Activated CD8-positive, alpha-beta T cell treated with anti-CD3 and anti-CD28 coated beads for 36 hours (primary cell): Measurements from ENCODE around the gene SRP14. TPM values are rescaled to one million over a fixed set of nuclear protein-coding genes. Genes with fewer than 3 reads are reported as not detected.
A peak's percentile ranks its signal among the peaks of the same experiment; 100 is the strongest.

Experiments used
- ATAC-seq: fragments of 200-7000 bp; cut with Tn5 transposase; one replicate; pipeline ENCODE4 v1.10.0; 2021; ENCODE audit warnings: mild to moderate bottlenecking, moderate library complexity
- CTCF ChIA-PET: fragments of 350-600 bp; sonication (Branson Sonifier 250); formaldehyde crosslinking; loops from one replicate; lab custom pipeline; 2021; ENCODE audit warnings: antibody characterized with exemption; lab: Charles Lee
- POLR2A ChIA-PET: fragments of 350-600 bp; sonication (Branson Sonifier 250); formaldehyde crosslinking; loops from one replicate; lab custom pipeline; 2021; ENCODE audit warnings: antibody characterized with exemption; lab: Charles Lee
- DNase-seq: peaks from one replicate; pipeline ENCODE4 v3.0.0-alpha.2; 2020
- H3K27ac Mint-ChIP-seq: one replicate; pipeline ENCODE4 v1.8.0; 2021; ENCODE audit warnings: mild to moderate bottlenecking, mixed read lengths
- H3K27me3 Mint-ChIP-seq: one replicate; pipeline ENCODE4 v1.8.0; 2021; ENCODE audit warnings: mixed read lengths
- H3K36me3 Mint-ChIP-seq: one replicate; pipeline ENCODE4 v1.8.0; 2021; ENCODE audit warnings: low read depth, mixed read lengths
- H3K4me1 Mint-ChIP-seq: one replicate; pipeline ENCODE4 v1.8.0; 2021; ENCODE audit warnings: low read depth, mixed read lengths
- H3K4me3 Mint-ChIP-seq: one replicate; pipeline ENCODE4 v1.8.0; 2021; ENCODE audit warnings: mild to moderate bottlenecking, moderate library complexity, mixed read lengths
- H3K9me3 Mint-ChIP-seq: one replicate; pipeline ENCODE4 v1.8.0; 2021; ENCODE audit warnings: mixed read lengths
- CTCF ChIP-seq: fragments of 200-600 bp; IDR thresholded peaks from one replicate; pipeline ENCODE4 v1.8.0; 2022; ENCODE audit warnings: antibody characterized with exemption, mild to moderate bottlenecking
- intact Hi-C: fragments of 100-400 bp; cut with micrococcal nuclease; formaldehyde crosslinking; loops from one replicate; pipeline ENCODE4 v1.10.0; 2022
- total RNA-seq, 2 experiments: library from RNA; stranded (reverse); gene quantifications; one replicate each; pipeline ENCODE4 v1.2.3, GENCODE V29; 2021

SRP14 gene
- total RNA-seq, 2 experiments from 2014 or later = 147 to 152 TPM

- Mint-ChIP-seq H3K27ac (peak overlapping the region; percentile 85), H3K9me3 (no peaks in the 10 kb centered on the region), H3K27me3 (no peaks in the 10 kb centered on the region), H3K4me1 (peaks cover 78% of the 10 kb centered on the region), H3K4me3 (peak overlapping the region; percentile 9), H3K36me3 (peaks cover 13% of the 10 kb centered on the region)
- ChIA-PET POLR2A (interaction anchor here (0.7 to 1.4 kb wide), 4 partner anchors 58 to 117 kb away, joined by 3 read pairs; no protein-coding TSS in a partner anchor), CTCF (interaction anchor here (0.5 to 8.1 kb wide), 5 partner anchors 58 to 281 kb away, joined by 3 to 198 read pairs (median 4); no protein-coding TSS in a partner anchor)
- ATAC-seq (no peak), DNase-seq (no peak)
- intact Hi-C loops = loop anchor here (2.0 kb wide), 1 partner anchor 63 kb away; no protein-coding TSS in a partner anchor
- TF ChIP-seq CTCF = no peak
Observed at GRCh38 chr15:40043927-40044716, 5.1 kb upstream of the SRP14 start.

- H3K27ac Mint-ChIP-seq = peak overlapping the region; percentile 45
- POLR2A ChIA-PET = interaction anchor here (0.7 kb wide), 1 partner anchor 56 kb away, joined by 3 read pairs; no protein-coding TSS in a partner anchor
Observed at GRCh38 chr15:40042791-40043320, 3.9 kb upstream of the SRP14 start.

GRCh38 chr15:40040770-40041169 is 1.8 kb upstream of the SRP14 start:
- H3K27me3 Mint-ChIP-seq = no peaks in the 10 kb centered on the region
- no peaks in the 10 kb centered on the region for H3K9me3 Mint-ChIP-seq
- intact Hi-C loops = no loop called here
- DNase-seq (no peak), ATAC-seq (no peak)
- peaks cover 30% of the 10 kb centered on the region for H3K36me3 Mint-ChIP-seq
- peak overlapping the region; percentile 99 for H3K4me3 Mint-ChIP-seq
- no peak for TF ChIP-seq CTCF
- no peak overlapping the region for H3K27ac Mint-ChIP-seq
- ChIA-PET CTCF (interaction anchor here (0.8 to 8.2 kb wide), 8 partner anchors 22 to 355 kb away, joined by 3 to 68 read pairs (median 4); no protein-coding TSS in a partner anchor), POLR2A (interaction anchor here (1.0 to 1.7 kb wide), 4 partner anchors 7 to 231 kb away, joined by 3 to 9 read pairs (median 4); no protein-coding TSS in a partner anchor)
- H3K4me1 Mint-ChIP-seq = peaks cover 65% of the 10 kb centered on the region

More at GRCh38 chr15:40042791-40043320, 3.9 kb upstream of the SRP14 start:
- H3K4me3 Mint-ChIP-seq = no peak overlapping the region
- peaks cover 18% of the 10 kb centered on the region for H3K36me3 Mint-ChIP-seq
- CTCF ChIA-PET = interaction anchor here (1.2 to 8.1 kb wide), 3 partner anchors 59 to 231 kb away, joined by 3 to 198 read pairs (median 18); no protein-coding TSS in a partner anchor
- intact Hi-C loops = no loop called here
- no peak for DNase-seq
- ATAC-seq = no peak
- peaks cover 70% of the 10 kb centered on the region for H3K4me1 Mint-ChIP-seq
- no peaks in the 10 kb centered on the region for H3K27me3 Mint-ChIP-seq
- TF ChIP-seq CTCF = no peak
- no peaks in the 10 kb centered on the region for H3K9me3 Mint-ChIP-seq

- CTCF ChIA-PET = interaction anchor here (0.8 to 8.2 kb wide), 13 partner anchors 9 to 355 kb away, joined by 3 to 68 read pairs (median 3); partner anchors contain the start of gene ANKRD63
- no peaks in the 10 kb centered on the region for H3K27me3 Mint-ChIP-seq
- TF ChIP-seq CTCF = no peak
- H3K4me1 Mint-ChIP-seq = peaks cover 63% of the 10 kb centered on the region
- H3K4me3 Mint-ChIP-seq = peak overlapping the region; percentile 99
- POLR2A ChIA-PET = interaction anchor here (0.8 to 2.8 kb wide), 9 partner anchors 8 to 273 kb away, joined by 3 to 9 read pairs (median 4); partner anchors contain the start of gene BUB1B
- no peaks in the 10 kb centered on the region for H3K9me3 Mint-ChIP-seq
- DNase-seq (no peak), ATAC-seq (no peak)
- peaks cover 32% of the 10 kb centered on the region for H3K36me3 Mint-ChIP-seq
- H3K27ac Mint-ChIP-seq = peak overlapping the region; percentile 75
- intact Hi-C loops = no loop called here
Observed at GRCh38 chr15:40040293-40040635, 1.3 kb upstream of the SRP14 start.
